CD14-positive monocyte (primary cell): Measurements from ENCODE around the gene ADAM23. TPM values are rescaled to one million over a fixed set of nuclear protein-coding genes. Genes with fewer than 3 reads are reported as not detected.

ENCODE experiments used
- DNase-seq, 3 donors: peaks; one replicate each; pipeline ENCODE4 v3.0.0-alpha.2; 2011 to 2022
- H2AFZ ChIP-seq: 2 replicates; pipeline ENCODE4 v1.6.0; 2012; ENCODE audit warnings: mild to moderate bottlenecking, low read depth, low read length, inconsistent platforms; ENCODE audit not compliant: insufficient read depth, poor library complexity, severe bottlenecking
- H3K27ac ChIP-seq, 2 donors: 1 replicate in 1 of 2; 2 replicates in 1 of 2; pipeline ENCODE4 v1.5.1; 2012 to 2013; ENCODE audit warnings: low read length in 2 of 2, control low read depth in 1 of 2, inconsistent platforms in 1 of 2, low read depth in 1 of 2, mild to moderate bottlenecking in 1 of 2
- H3K27me3 ChIP-seq, 2 donors: one replicate each; pipeline versions ENCODE4 v1.6.0 to v1.6.1; 2011 to 2013; ENCODE audit warnings: low read length in 2 of 2; ENCODE audit not compliant: control insufficient read depth in 2 of 2, insufficient read depth in 2 of 2
- H3K36me3 ChIP-seq, 2 donors: replicated peaks in 1 of 2; 1 replicate in 1 of 2; 2 replicates in 1 of 2; pipeline versions ENCODE4 v1.5.1 to v1.6.1; 2012 to 2013; ENCODE audit warnings: low read length in 2 of 2, control low read depth in 1 of 2, inconsistent platforms in 1 of 2, mild to moderate bottlenecking in 1 of 2; ENCODE audit not compliant: insufficient read depth in 2 of 2, control insufficient read depth in 1 of 2
- H3K4me1 ChIP-seq, 2 donors: 1 replicate in 1 of 2; 2 replicates in 1 of 2; pipeline versions ENCODE4 v1.5.1 to v1.6.1; 2012 to 2013; ENCODE audit warnings: low read length in 2 of 2, control low read depth in 1 of 2, inconsistent platforms in 1 of 2, mild to moderate bottlenecking in 1 of 2, moderate library complexity in 1 of 2; ENCODE audit not compliant: insufficient read depth in 2 of 2, control insufficient read depth in 1 of 2
- H3K4me2 ChIP-seq: replicated peaks from 2 replicates; pipeline ENCODE3; 2012; ENCODE audit warnings: low read length, moderate library complexity, mild to moderate bottlenecking; ENCODE audit not compliant: poor library complexity, severe bottlenecking; ENCODE audit errors: extremely low read depth
- H3K4me3 ChIP-seq, 3 experiments: fragments of 200-600 bp in 1 of 3; sonication (generic) in 1 of 3; replicated peaks in 1 of 3; 1 replicate in 2 of 3; 2 replicates in 1 of 3; pipeline ENCODE4 v1.5.1; 2011 to 2013; ENCODE audit warnings: low read length in 3 of 3, mild to moderate bottlenecking in 3 of 3, control low read depth in 2 of 3, low read depth in 2 of 3, inconsistent platforms in 1 of 3, moderate library complexity in 1 of 3
- H3K79me2 ChIP-seq: 2 replicates; pipeline ENCODE4 v1.6.0; 2012; ENCODE audit warnings: mild to moderate bottlenecking, control low read depth, inconsistent platforms, low read length, moderate library complexity; ENCODE audit not compliant: insufficient read depth
- H3K9ac ChIP-seq: 2 replicates; pipeline ENCODE4 v1.6.0; 2017; ENCODE audit warnings: low read length, mild to moderate bottlenecking; ENCODE audit not compliant: insufficient read depth, poor library complexity, severe bottlenecking
- H3K9me3 ChIP-seq, 2 donors: replicated peaks in 1 of 2; 1 replicate in 1 of 2; 2 replicates in 1 of 2; pipeline versions ENCODE4 v1.5.1 to v1.6.1; 2012 to 2013; ENCODE audit warnings: low read length in 2 of 2, control low read depth in 1 of 2; ENCODE audit not compliant: control insufficient read depth in 1 of 2, insufficient read depth in 1 of 2
- H4K20me1 ChIP-seq: 2 replicates; pipeline ENCODE4 v1.6.0; 2012; ENCODE audit warnings: mild to moderate bottlenecking, low read length, control low read depth, moderate library complexity; ENCODE audit not compliant: insufficient read depth
- H3K27ac Mint-ChIP-seq, 7 donors: one replicate each; pipeline ENCODE4 v1.8.0; 2020; ENCODE audit warnings: mild to moderate bottlenecking in 7 of 7, mixed read lengths in 7 of 7, moderate library complexity in 6 of 7, inconsistent platforms in 2 of 7
- H3K27me3 Mint-ChIP-seq, 3 donors: one replicate each; pipeline ENCODE4 v1.8.0; 2021 to 2022; ENCODE audit warnings: low read depth in 3 of 3, mild to moderate bottlenecking in 3 of 3, mixed read lengths in 3 of 3, moderate library complexity in 3 of 3, inconsistent platforms in 1 of 3
- H3K36me3 Mint-ChIP-seq, 2 donors: one replicate each; pipeline ENCODE4 v1.8.0; 2020; ENCODE audit warnings: mixed read lengths in 2 of 2, inconsistent platforms in 1 of 2, mild to moderate bottlenecking in 1 of 2
- H3K4me1 Mint-ChIP-seq: one replicate; pipeline ENCODE4 v1.8.0; 2020; ENCODE audit warnings: mild to moderate bottlenecking, mixed read lengths
- H3K4me3 Mint-ChIP-seq, 2 donors: one replicate each; pipeline ENCODE4 v1.8.0; 2020; ENCODE audit warnings: mild to moderate bottlenecking in 2 of 2, mixed read lengths in 2 of 2, moderate library complexity in 1 of 2
- H3K9me3 Mint-ChIP-seq, 7 donors: one replicate each; pipeline ENCODE4 v1.8.0; 2020 to 2022; ENCODE audit warnings: mixed read lengths in 7 of 7, mild to moderate bottlenecking in 6 of 7, moderate library complexity in 6 of 7, inconsistent platforms in 2 of 7
- WGBS: methylation state at CpG from one replicate; pipeline ENCODE4 v1.1.5; 2013; ENCODE audit warnings: missing lambda C conversion rate; ENCODE audit not compliant: insufficient coverage; 5-methylcytosine and 5-hydroxymethylcytosine counted together
- intact Hi-C, 2 donors: fragments of 100-400 bp; cut with micrococcal nuclease; formaldehyde crosslinking; loops; one replicate each; pipeline versions ENCODE4 v1.15.0 to v1.15.1; 2023
- polyA plus RNA-seq, 3 donors: library from polyadenylated mRNA; depleted of rRNA in 1 of 3; unstranded in 2 of 3; stranded (reverse) in 1 of 3; fragments of 300-500 nt in 2 of 3; fragments of >200 nt in 1 of 3; fragmentation: Illumina TruSeq in 2 of 3; gene quantifications; 1 replicate in 2 of 3; 2 replicates in 1 of 3; pipeline ENCODE4 v1.2.3, GENCODE V29; 2012 to 2021
- TF ChIP-seq, protein P1 (sequence below): fragments of 200-600 bp; IDR thresholded peaks from one replicate; pipeline ENCODE4 v1.8.0; 2022; ENCODE audit warnings: antibody characterized with exemption, mild to moderate bottlenecking

ADAM23 gene
- polyA plus RNA-seq, 3 donors = not detected

DNA sequence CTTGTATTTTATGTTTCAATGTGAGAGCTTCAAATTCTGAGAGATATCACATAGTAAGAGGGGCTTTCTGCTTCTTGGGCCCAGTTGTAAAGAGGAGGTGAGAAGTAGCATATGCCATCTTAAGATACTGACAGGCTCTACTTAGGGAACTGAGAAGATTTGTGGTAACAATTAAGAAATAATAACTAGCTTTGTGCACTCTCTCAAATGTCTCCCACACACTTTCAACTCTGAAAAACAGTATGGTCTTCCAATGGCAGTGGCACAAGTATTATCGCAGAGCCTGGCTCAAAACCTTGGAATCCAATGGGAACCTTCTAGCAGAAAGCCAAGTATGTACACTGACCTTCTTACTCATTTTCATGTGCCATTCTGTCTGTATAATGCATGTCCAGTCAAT is 118.6 kb downstream of the ADAM23 start:
- H3K36me3 Mint-ChIP-seq = no peaks in the 10 kb centered on the region
- Histone ChIP-seq H2AFZ (no peak overlapping the region), H3K79me2 (no peaks in the 10 kb centered on the region), H3K9ac (no peak overlapping the region), H3K27me3 (no peaks in the 10 kb centered on the region), H3K4me3 (no peak overlapping the region), H3K27ac (no peak overlapping the region), H3K4me2 (no peak overlapping the region), H3K9me3 (no peaks in the 10 kb centered on the region), H3K36me3 (no peaks in the 10 kb centered on the region), H4K20me1 (no peaks in the 10 kb centered on the region), H3K4me1 (no peaks in the 10 kb centered on the region)
- no peak overlapping the region for H3K27ac Mint-ChIP-seq
- intact Hi-C loops = no loop called here
- no peak for DNase-seq
- H3K4me3 Mint-ChIP-seq = no peak overlapping the region
- H3K4me1 Mint-ChIP-seq = no peaks in the 10 kb centered on the region
- peaks cover 0 to 2% (median 1%) of the 10 kb centered on the region in 3 donors for H3K27me3 Mint-ChIP-seq
- TF ChIP-seq, protein P1, sequence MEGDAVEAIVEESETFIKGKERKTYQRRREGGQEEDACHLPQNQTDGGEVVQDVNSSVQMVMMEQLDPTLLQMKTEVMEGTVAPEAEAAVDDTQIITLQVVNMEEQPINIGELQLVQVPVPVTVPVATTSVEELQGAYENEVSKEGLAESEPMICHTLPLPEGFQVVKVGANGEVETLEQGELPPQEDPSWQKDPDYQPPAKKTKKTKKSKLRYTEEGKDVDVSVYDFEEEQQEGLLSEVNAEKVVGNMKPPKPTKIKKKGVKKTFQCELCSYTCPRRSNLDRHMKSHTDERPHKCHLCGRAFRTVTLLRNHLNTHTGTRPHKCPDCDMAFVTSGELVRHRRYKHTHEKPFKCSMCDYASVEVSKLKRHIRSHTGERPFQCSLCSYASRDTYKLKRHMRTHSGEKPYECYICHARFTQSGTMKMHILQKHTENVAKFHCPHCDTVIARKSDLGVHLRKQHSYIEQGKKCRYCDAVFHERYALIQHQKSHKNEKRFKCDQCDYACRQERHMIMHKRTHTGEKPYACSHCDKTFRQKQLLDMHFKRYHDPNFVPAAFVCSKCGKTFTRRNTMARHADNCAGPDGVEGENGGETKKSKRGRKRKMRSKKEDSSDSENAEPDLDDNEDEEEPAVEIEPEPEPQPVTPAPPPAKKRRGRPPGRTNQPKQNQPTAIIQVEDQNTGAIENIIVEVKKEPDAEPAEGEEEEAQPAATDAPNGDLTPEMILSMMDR = no peak
- H3K9me3 Mint-ChIP-seq = no peaks in the 10 kb centered on the region
- no CpG with 5 or more reads among the region's 1 CpG for WGBS

DNA sequence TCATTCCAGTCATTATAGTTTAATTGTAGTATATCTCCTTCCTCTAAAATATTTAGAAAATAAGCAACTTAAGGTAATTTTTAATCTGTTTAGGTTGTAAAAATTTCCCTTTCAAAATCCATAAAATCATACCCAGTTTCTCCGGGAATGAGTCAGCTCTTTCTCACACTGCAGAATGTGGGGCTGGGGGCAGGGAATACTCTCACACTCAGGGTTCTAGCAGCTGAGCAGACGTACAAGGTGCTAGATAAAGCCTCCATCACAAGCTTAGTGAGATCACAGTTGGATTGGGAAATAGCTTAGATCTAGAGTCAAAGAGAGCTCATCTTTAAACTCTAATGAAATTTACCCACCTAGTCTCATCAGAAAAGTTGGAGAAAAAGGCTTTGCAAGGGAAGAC is 119.0 kb downstream of the ADAM23 start:
- no peak for DNase-seq
- Histone ChIP-seq H4K20me1 (no peaks in the 10 kb centered on the region), H2AFZ (no peak overlapping the region), H3K4me3 (no peak overlapping the region), H3K9me3 (no peaks in the 10 kb centered on the region), H3K27me3 (no peaks in the 10 kb centered on the region), H3K27ac (no peak overlapping the region), H3K79me2 (no peaks in the 10 kb centered on the region), H3K36me3 (no peaks in the 10 kb centered on the region), H3K9ac (no peak overlapping the region), H3K4me2 (no peak overlapping the region), H3K4me1 (no peaks in the 10 kb centered on the region)
- Mint-ChIP-seq H3K4me1 (no peaks in the 10 kb centered on the region), H3K36me3 (no peaks in the 10 kb centered on the region), H3K27ac (no peak overlapping the region), H3K9me3 (no peaks in the 10 kb centered on the region), H3K27me3 (peaks cover 0 to 1% (median under 1%) of the 10 kb centered on the region in 3 donors), H3K4me3 (no peak overlapping the region)
- WGBS = no CpG with 5 or more reads among the region's 2 CpGs
- TF ChIP-seq, protein P1 = no peak
- intact Hi-C loops = no loop called here
